ENCODE results near the gene CHPF. TPM values are rescaled to one million over a fixed set of nuclear protein-coding genes. Genes with fewer than 3 reads are reported as not detected.

Gene CHPF
- total RNA-seq, 6 donors from 2014 or later, result 41.9 to 125 (median 60.2) TPM

GRCh38 chr2:219562049-219563020 is 18.7 kb upstream of the CHPF start:
- peak in 1 of 2 donors; percentile 79 for DNase-seq
- H3K4me3 ChIP-seq, result no peak overlapping the region
- no peak for ATAC-seq (ENCODE audit: low FRiP score in 2 of 2)

GRCh38 chr2:219561179-219562048 is 17.8 kb upstream of the CHPF start:
- peaks cover 0 to 13% (median 3%) of the 10 kb centered on the region in 4 donors for H3K36me3 ChIP-seq
- DNase-seq (no peak), ATAC-seq (ENCODE audit: low FRiP score in 2 of 2) (peak in 1 of 2 donors; percentile 13)
- H3K4me3 ChIP-seq, result no peak overlapping the region
- no peaks in the 10 kb centered on the region for H3K9me3 ChIP-seq
- H3K4me1 ChIP-seq, result peaks cover 5 to 12% (median 9%) of the 10 kb centered on the region in 4 donors
- no peak overlapping the region for H3K27ac ChIP-seq
- no peaks in the 10 kb centered on the region for H3K27me3 ChIP-seq
- TF ChIP-seq POLR2AphosphoS5 (IDR thresholded peaks at IDR 0.05) (no peak), EP300 (IDR thresholded peaks at IDR 0.05) (no peak), POLR2A (IDR thresholded peaks at IDR 0.05) (no peak), CTCF (IDR thresholded peaks at IDR 0.05) (no peak)
- 61 to 69% methylated on average over 18 to 24 of the region's 24 CpGs for WGBS, 2 donors

More at GRCh38 chr2:219562049-219563020, 18.7 kb upstream of the CHPF start:
- Histone ChIP-seq H3K9me3 (no peaks in the 10 kb centered on the region), H3K27me3 (no peaks in the 10 kb centered on the region), H3K4me1 (peaks cover 5 to 12% (median 9%) of the 10 kb centered on the region in 4 donors), H3K36me3 (peaks cover 0 to 13% (median 3%) of the 10 kb centered on the region in 4 donors), H3K27ac (no peak overlapping the region)
- TF ChIP-seq POLR2A (IDR thresholded peaks at IDR 0.05) (no peak), CTCF (IDR thresholded peaks at IDR 0.05) (no peak), EP300 (IDR thresholded peaks at IDR 0.05) (no peak), POLR2AphosphoS5 (IDR thresholded peaks at IDR 0.05) (no peak)
- WGBS, 2 donors, result 83 to 89% methylated on average over 21 to 35 of the region's 35 CpGs

- peaks cover 0 to 9% (median 3%) of the 10 kb centered on the region in 4 donors for H3K36me3 ChIP-seq
Observed at GRCh38 chr2:219560893-219561178, 17.2 kb upstream of the CHPF start.

More at GRCh38 chr2:219560893-219561178, 17.2 kb upstream of the CHPF start:
- no peak for TF ChIP-seq EP300 (IDR thresholded peaks at IDR 0.05)
- no peak for TF ChIP-seq POLR2AphosphoS5 (IDR thresholded peaks at IDR 0.05)
- no peak for TF ChIP-seq CTCF (IDR thresholded peaks at IDR 0.05)
- H3K27ac ChIP-seq, result no peak overlapping the region
- ATAC-seq (ENCODE audit: low FRiP score in 2 of 2), result no peak
- H3K4me3 ChIP-seq, result no peak overlapping the region
- H3K4me1 ChIP-seq, result peaks cover 5 to 12% (median 9%) of the 10 kb centered on the region in 4 donors
- no peaks in the 10 kb centered on the region for H3K9me3 ChIP-seq
- no peak for DNase-seq
- WGBS, 2 donors, result 59 to 72% methylated on average over 3 of the region's 3 CpGs
- no peaks in the 10 kb centered on the region for H3K27me3 ChIP-seq

Data from upper lobe of left lung (tissue), 6 donors.